HepG2 (cell line): ENCODE results near the gene STC2. TPM values are rescaled to one million over a fixed set of nuclear protein-coding genes. Genes with fewer than 3 reads are reported as not detected.
"Not testable (repeated sequence)": the region's sequence is repeated elsewhere in the genome, so short reads cannot be mapped to it uniquely, and the experiment has no call there.

Experiments
- ATAC-seq: fragments of 200-7000 bp; cut with Tn5 transposase; 3 replicates; pipeline ENCODE4 v1.9.1; 2020; ENCODE audit warnings: mild to moderate bottlenecking, moderate library complexity
- BruUV-seq: library from RNA; stranded (reverse); fragments of 400-500 nt; replicated peaks from 2 replicates; lab custom pipeline; 2021; lab: Mats Ljungman, UMichigan
- CTCF ChIA-PET: fragments of 300-600 bp; formaldehyde crosslinking; extraction: SDS; loops from one replicate; lab custom pipeline; 2021; ENCODE audit warnings: low total read pairs, inconsistent platforms, low intra/inter-chr PET ratio; lab: Yijun Ruan, JAX
- POLR2A ChIA-PET: fragments of 350-600 bp; sonication (Branson Sonifier 250); formaldehyde crosslinking; loops from one replicate; lab custom pipeline; 2020; ENCODE audit warnings: antibody characterized with exemption, inconsistent platforms; lab: Yijun Ruan, JAX
- DNase-seq: peaks from one replicate; pipeline ENCODE4 v3.0.0-alpha.2; 2015; ENCODE audit warnings: low spot score
- FAIRE-seq: peaks from 3 replicates; lab custom pipeline; 2011; peaks lifted over from hg19 to GRCh38; lab: Jason Lieb, UNC
- H2AFZ ChIP-seq: one replicate; pipeline ENCODE4 v1.6.1; 2011; ENCODE audit warnings: low read length, inconsistent platforms
- H3K27ac ChIP-seq: fragments of 300-600 bp; 3 replicates; pipeline ENCODE4 v1.8.0; 2011; ENCODE audit warnings: mixed run types, mild to moderate bottlenecking, mixed read lengths, low read length, inconsistent platforms; ENCODE audit not compliant: insufficient read depth; ENCODE audit errors: extremely low read length
- H3K27me3 ChIP-seq, 2 experiments: fragments of 200-600 bp in 1 of 2; 2 replicates in 1 of 2; 3 replicates in 1 of 2; pipeline versions ENCODE4 v1.6.0 to v1.8.0; 2011; ENCODE audit warnings: low read length in 2 of 2, mild to moderate bottlenecking in 2 of 2, moderate library complexity in 2 of 2, inconsistent platforms in 1 of 2; ENCODE audit not compliant: insufficient read depth in 2 of 2, control insufficient read depth in 1 of 2
- H3K36me3 ChIP-seq, 2 experiments: fragments of 200-600 bp in 1 of 2; replicated peaks in 1 of 2; 2 replicates in 1 of 2; 3 replicates in 1 of 2; pipeline versions ENCODE4 v1.5.1 to v1.8.0; 2011; ENCODE audit warnings: low read length in 2 of 2, inconsistent platforms in 1 of 2; ENCODE audit not compliant: insufficient read depth in 2 of 2, control insufficient read depth in 1 of 2
- H3K4me1 ChIP-seq: 2 replicates; pipeline ENCODE4 v1.5.1; 2012; ENCODE audit warnings: low read length, inconsistent platforms; ENCODE audit not compliant: insufficient read depth
- H3K4me2 ChIP-seq: 2 replicates; pipeline ENCODE4 v1.6.0; 2011; ENCODE audit warnings: low read depth, low read length, inconsistent platforms
- H3K4me3 ChIP-seq, 3 experiments: fragments of 200-600 bp in 1 of 3; sonication (generic), shearing (Covaris generic) in 1 of 3; replicated peaks in 1 of 3; 2 replicates each; pipeline ENCODE4 v1.5.1; 2011 to 2016; ENCODE audit warnings: low read length in 3 of 3, inconsistent platforms in 2 of 3, low read depth in 2 of 3, mild to moderate bottlenecking in 2 of 3, control low read depth in 1 of 3, mixed read lengths in 1 of 3; ENCODE audit not compliant: insufficient read depth in 1 of 3
- H3K79me2 ChIP-seq: one replicate; pipeline ENCODE4 v1.6.1; 2011; ENCODE audit warnings: low read length, inconsistent platforms; ENCODE audit not compliant: insufficient read depth
- H3K9ac ChIP-seq: 2 replicates; pipeline ENCODE4 v1.6.0; 2011; ENCODE audit warnings: mild to moderate bottlenecking, low read depth, low read length, inconsistent platforms; ENCODE audit not compliant: insufficient read depth
- H3K9me3 ChIP-seq: 2 replicates; pipeline ENCODE4 v1.5.1; 2012; ENCODE audit warnings: mild to moderate bottlenecking, low read length
- H4K20me1 ChIP-seq: 2 replicates; pipeline ENCODE4 v1.6.0; 2011; ENCODE audit warnings: inconsistent platforms, mild to moderate bottlenecking, low read length, moderate library complexity; ENCODE audit not compliant: insufficient read depth
- HINFP ChIP-seq: sonication (generic); formaldehyde crosslinking; IDR thresholded peaks from 2 replicates; pipeline ENCODE4 v1.4.0; 2020; ENCODE audit warnings: low read depth, mild to moderate bottlenecking, missing genetic modification reagents
- USF2 ChIP-seq, 2 experiments: sonication (generic) in 1 of 2; formaldehyde crosslinking in 1 of 2; IDR thresholded peaks; 2 replicates each; pipeline versions ENCODE4 v1.5.1 to v1.6.1; 2011 to 2020; ENCODE audit warnings: borderline replicate concordance in 1 of 2, low read depth in 1 of 2, low read length in 1 of 2, mild to moderate bottlenecking in 1 of 2, missing genetic modification reagents in 1 of 2, moderate library complexity in 1 of 2
- ZBTB44 ChIP-seq: sonication (generic); formaldehyde crosslinking; IDR thresholded peaks from 2 replicates; pipeline ENCODE4 v1.4.0; 2020; ENCODE audit warnings: missing genetic modification reagents
- ZNF12 ChIP-seq: sonication (generic); formaldehyde crosslinking; IDR thresholded peaks from 2 replicates; pipeline ENCODE4 v1.5.0; 2020; ENCODE audit warnings: missing genetic modification reagents
- ZNF790 ChIP-seq: sonication (generic); formaldehyde crosslinking; IDR thresholded peaks from 2 replicates; pipeline ENCODE4 v1.8.0; 2022; ENCODE audit warnings: missing genetic modification reagents, mild to moderate bottlenecking, borderline replicate concordance
- WGBS: methylation state at CpG from one replicate; pipeline ENCODE4 v1.1.6; 2017; ENCODE audit warnings: low lambda C conversion rate; 5-methylcytosine and 5-hydroxymethylcytosine counted together
- in situ Hi-C: cut with HindIII; loops from 2 replicates; pipeline ENCODE4 v1.10.0; 2017; ENCODE audit warnings: low pct_unique_long_range_greater_than_20kb; ENCODE audit not compliant: extremely low pct_ligation_motif_present
- intact Hi-C: fragments of 100-400 bp; cut with micrococcal nuclease; formaldehyde crosslinking; loops from one replicate; pipeline ENCODE4 v1.10.0; 2022; ENCODE audit not compliant: unreplicated experiment
- polyA plus RNA-seq, 8 experiments: library from polyadenylated mRNA; depleted of rRNA in 3 of 8; stranded (reverse) in 7 of 8; unstranded in 1 of 8; fragments of >200 nt; fragmentation: Illumina TruSeq in 4 of 8; extraction: Trizol in 4 of 8; gene quantifications; 2 replicates each; pipeline versions ENCODE4 v1.2.1 to v1.2.3, GENCODE V29; 2011 to 2016; ENCODE audit warnings: low read depth in 4 of 8, missing spikeins in 1 of 8, mixed read lengths in 1 of 8; ENCODE audit not compliant: insufficient read depth in 1 of 8
- total RNA-seq, 5 experiments: library from RNA; depleted of rRNA; stranded (reverse); fragments of >200 nt; fragmentation: Illumina TruSeq; extraction: Trizol; gene quantifications; 2 replicates each; pipeline ENCODE4 v1.2.3, GENCODE V29; 2016; ENCODE audit warnings: low read depth in 1 of 5

The STC2 gene
- total and polyA plus RNA-seq, 2 of the 13 experiments (the other 11 are each of a cell fraction or from before 2014, with no cell fraction given) = 27.1 to 69.2 TPM

- TF ChIP-seq ZBTB44 (CRISPR knock-in tag) (no peak), HINFP (CRISPR knock-in tag) (peak; percentile 34), USF2 (IDR thresholded peaks at IDR 0.05; ENCODE audit: low read depth, low read length) (no peak), USF2 (CRISPR knock-in tag; IDR thresholded peaks at IDR 0.05; ENCODE audit: borderline replicate concordance) (peak; percentile 75)
- TF ChIP-seq, all 625 proteins: peak for 346
Measured at GRCh38 chr5:173327948-173328843, at the start of gene STC2 (continued).

- H3K9me3 ChIP-seq = peaks cover 4% of the 10 kb centered on the region; the same call in 1 of the 2 replicates
- POLR2A ChIA-PET = no interaction called here
- intact Hi-C loops = no loop called here
- FAIRE-seq (no peak), ATAC-seq (no peak), DNase-seq (no peak)
- H3K4me1 ChIP-seq = no peaks in the 10 kb centered on the region
- no peak overlapping the region for H3K4me3 ChIP-seq
- in situ Hi-C loops = no loop called here
- TF ChIP-seq ZNF790 (CRISPR knock-in tag) (no peak), ZNF12 (CRISPR knock-in tag) (peak; percentile 90)
- no peak overlapping the region for H3K27ac ChIP-seq
- no TSS peak for BruUV-seq
- CTCF ChIA-PET = no interaction called here
- no peaks in the 10 kb centered on the region for H4K20me1 ChIP-seq
- H2AFZ ChIP-seq = no peak overlapping the region
- no peaks in the 10 kb centered on the region for H3K36me3 ChIP-seq
- H3K4me2 ChIP-seq = no peak overlapping the region
- WGBS = 0% methylated on average over 2 of the region's 2 CpGs
- H3K27me3 ChIP-seq = no peaks in the 10 kb centered on the region
- H3K79me2 ChIP-seq = no peaks in the 10 kb centered on the region
- no peak overlapping the region for H3K9ac ChIP-seq
Measured at GRCh38 chr5:173371400-173371799, 43.2 kb upstream of the STC2 start.

GRCh38 chr5:173363406-173363805, 35.2 kb upstream of the STC2 start:
- H3K4me1 ChIP-seq, BruUV-seq, CTCF ChIA-PET, H3K27me3 ChIP-seq, FAIRE-seq, H3K4me2 ChIP-seq, H4K20me1 ChIP-seq, ATAC-seq, H3K27ac ChIP-seq, POLR2A ChIA-PET, H3K36me3 ChIP-seq, H3K79me2 ChIP-seq, DNase-seq, intact Hi-C loops, in situ Hi-C loops, H3K9me3 ChIP-seq, H3K9ac ChIP-seq, H2AFZ ChIP-seq, H3K4me3 ChIP-seq: not testable (repeated sequence)
- 0% methylated on average over 1 of the region's 1 CpG for WGBS
